ENCODE results near the gene PRPF6. TPM values are rescaled to one million over a fixed set of nuclear protein-coding genes. Genes with fewer than 3 reads are reported as not detected.

PRPF6 gene
- total and polyA plus RNA-seq, 2 of the 13 experiments (the other 11 are each of a cell fraction or from before 2014, with no cell fraction given): 63.7 to 101 TPM

DNA sequence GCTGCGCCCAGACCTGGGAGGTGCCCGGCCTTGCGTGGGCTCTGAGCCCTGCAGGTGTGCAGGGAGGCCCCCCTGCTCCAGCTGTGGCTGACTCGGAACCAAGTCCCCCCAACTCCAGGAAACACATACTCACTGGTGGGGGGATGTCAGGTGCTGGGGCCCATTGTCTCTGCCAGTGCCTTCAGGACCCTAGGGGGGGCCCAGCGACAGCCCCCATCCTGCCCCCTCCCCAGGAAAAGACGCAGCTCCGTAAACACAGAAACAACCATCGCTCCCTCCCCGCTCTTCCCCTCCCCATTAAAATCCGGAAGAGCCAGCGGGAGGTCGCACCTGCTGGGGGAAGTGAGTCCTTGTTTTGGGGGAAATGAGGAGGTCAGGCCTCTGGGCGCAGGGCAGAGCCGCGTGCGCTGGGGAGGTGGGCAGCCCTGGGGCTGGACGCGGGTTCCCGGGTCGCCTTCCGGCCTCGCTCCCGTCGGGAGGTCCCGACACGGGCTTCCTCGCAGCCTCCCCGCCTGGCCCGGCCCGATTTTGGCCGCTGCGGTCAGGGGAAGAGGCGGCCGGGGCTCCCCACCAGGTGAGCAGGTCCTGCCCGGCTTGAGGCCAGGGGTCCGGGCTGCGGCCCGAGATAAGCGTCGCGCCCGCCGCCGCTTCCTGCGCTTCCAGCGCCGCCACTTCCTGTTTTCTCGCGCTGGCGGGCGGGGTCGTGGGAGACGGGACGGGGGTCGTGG is 61.3 kb downstream of the PRPF6 start (continued):
- TF ChIP-seq, protein P1, sequence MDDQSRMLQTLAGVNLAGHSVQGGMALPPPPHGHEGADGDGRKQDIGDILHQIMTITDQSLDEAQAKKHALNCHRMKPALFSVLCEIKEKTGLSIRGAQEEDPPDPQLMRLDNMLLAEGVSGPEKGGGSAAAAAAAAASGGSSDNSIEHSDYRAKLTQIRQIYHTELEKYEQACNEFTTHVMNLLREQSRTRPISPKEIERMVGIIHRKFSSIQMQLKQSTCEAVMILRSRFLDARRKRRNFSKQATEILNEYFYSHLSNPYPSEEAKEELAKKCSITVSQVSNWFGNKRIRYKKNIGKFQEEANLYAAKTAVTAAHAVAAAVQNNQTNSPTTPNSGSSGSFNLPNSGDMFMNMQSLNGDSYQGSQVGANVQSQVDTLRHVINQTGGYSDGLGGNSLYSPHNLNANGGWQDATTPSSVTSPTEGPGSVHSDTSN (CRISPR knock-in tag; IDR thresholded peaks at IDR 0.05; ENCODE audit: borderline replicate concordance): no peak
- TF ChIP-seq HMGXB3 (CRISPR knock-in tag; IDR thresholded peaks at IDR 0.05; ENCODE audit: borderline replicate concordance) (no peak; the same call in 1 of the 2 replicates), HOXD1 (CRISPR knock-in tag; IDR thresholded peaks at IDR 0.05) (no peak), MXD4 (CRISPR knock-in tag; IDR thresholded peaks at IDR 0.05) (0 out of 2 replicates have a peak, but pooled peaks have one; percentile 41), GATAD2A (CRISPR knock-in tag; IDR thresholded peaks at IDR 0.05) (no peak), FOSL2 (CRISPR knock-in tag; IDR thresholded peaks at IDR 0.05) (no peak; the same call in 1 of the 2 replicates), YY1 (IDR thresholded peaks at IDR 0.05; ENCODE audit: insufficient read depth, insufficient replicate concordance, low read depth, low read length) (peak; percentile 25), JUNB (CRISPR knock-in tag; IDR thresholded peaks at IDR 0.05; ENCODE audit: borderline replicate concordance) (no peak)
- TF ChIP-seq, protein P2, sequence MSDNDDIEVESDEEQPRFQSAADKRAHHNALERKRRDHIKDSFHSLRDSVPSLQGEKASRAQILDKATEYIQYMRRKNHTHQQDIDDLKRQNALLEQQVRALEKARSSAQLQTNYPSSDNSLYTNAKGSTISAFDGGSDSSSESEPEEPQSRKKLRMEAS (IDR thresholded peaks at IDR 0.05): peak; percentile 81
- TF ChIP-seq, protein P3, sequence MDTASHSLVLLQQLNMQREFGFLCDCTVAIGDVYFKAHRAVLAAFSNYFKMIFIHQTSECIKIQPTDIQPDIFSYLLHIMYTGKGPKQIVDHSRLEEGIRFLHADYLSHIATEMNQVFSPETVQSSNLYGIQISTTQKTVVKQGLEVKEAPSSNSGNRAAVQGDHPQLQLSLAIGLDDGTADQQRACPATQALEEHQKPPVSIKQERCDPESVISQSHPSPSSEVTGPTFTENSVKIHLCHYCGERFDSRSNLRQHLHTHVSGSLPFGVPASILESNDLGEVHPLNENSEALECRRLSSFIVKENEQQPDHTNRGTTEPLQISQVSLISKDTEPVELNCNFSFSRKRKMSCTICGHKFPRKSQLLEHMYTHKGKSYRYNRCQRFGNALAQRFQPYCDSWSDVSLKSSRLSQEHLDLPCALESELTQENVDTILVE (CRISPR knock-in tag; IDR thresholded peaks at IDR 0.05): no peak; the same call in 1 of the 2 replicates
- TF ChIP-seq, protein P4, sequence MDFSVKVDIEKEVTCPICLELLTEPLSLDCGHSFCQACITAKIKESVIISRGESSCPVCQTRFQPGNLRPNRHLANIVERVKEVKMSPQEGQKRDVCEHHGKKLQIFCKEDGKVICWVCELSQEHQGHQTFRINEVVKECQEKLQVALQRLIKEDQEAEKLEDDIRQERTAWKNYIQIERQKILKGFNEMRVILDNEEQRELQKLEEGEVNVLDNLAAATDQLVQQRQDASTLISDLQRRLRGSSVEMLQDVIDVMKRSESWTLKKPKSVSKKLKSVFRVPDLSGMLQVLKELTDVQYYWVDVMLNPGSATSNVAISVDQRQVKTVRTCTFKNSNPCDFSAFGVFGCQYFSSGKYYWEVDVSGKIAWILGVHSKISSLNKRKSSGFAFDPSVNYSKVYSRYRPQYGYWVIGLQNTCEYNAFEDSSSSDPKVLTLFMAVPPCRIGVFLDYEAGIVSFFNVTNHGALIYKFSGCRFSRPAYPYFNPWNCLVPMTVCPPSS (IDR thresholded peaks at IDR 0.05): no peak

All from HepG2 (cell line).